SK-N-SH (cell line): ENCODE measurements around the gene LIPH. TPM values are rescaled to one million over a fixed set of nuclear protein-coding genes. Genes with fewer than 3 reads are reported as not detected.

Experiments
- CTCF ChIA-PET: fragments of 300-600, 350-600 bp; formaldehyde crosslinking; extraction: SDS; loops from one replicate; lab custom pipeline; 2021; lab: Yijun Ruan, JAX
- POLR2A ChIA-PET: fragments of 350-600 bp; sonication (Branson Sonifier 250); formaldehyde crosslinking; extraction: SDS; loops from one replicate; lab custom pipeline; 2020; ENCODE audit warnings: antibody characterized with exemption, inconsistent platforms; lab: Yijun Ruan, JAX
- DNase-seq: peaks from one replicate; pipeline ENCODE4 v3.0.0; 2012
- H2AFZ ChIP-seq: fragments of 200-600 bp; sonication (generic); 2 replicates; pipeline ENCODE4 v1.8.1; 2016; ENCODE audit warnings: antibody characterized with exemption, mild to moderate bottlenecking, low read depth
- H3F3A ChIP-seq: fragments of 200-600 bp; sonication (generic); replicated peaks from 2 replicates; pipeline ENCODE3; 2016; ENCODE audit warnings: antibody characterized with exemption, mild to moderate bottlenecking; ENCODE audit not compliant: insufficient read depth
- H3K27ac ChIP-seq, 2 experiments: fragments of 200-500 bp in 1 of 2; fragments of 200-600 bp in 1 of 2; sonication (Bioruptor generic) in 1 of 2; sonication (generic), shearing (Covaris generic) in 1 of 2; 2 replicates each; pipeline versions ENCODE4 v1.5.1 to v1.6.1; 2014 to 2016; ENCODE audit warnings: low read depth in 2 of 2, inconsistent platforms in 1 of 2, low read length in 1 of 2, mild to moderate bottlenecking in 1 of 2, mixed read lengths in 1 of 2
- H3K27me3 ChIP-seq: fragments of 200-600 bp; sonication (generic), shearing (Covaris generic); 2 replicates; pipeline ENCODE4 v1.6.1; 2016; ENCODE audit warnings: mixed run types; ENCODE audit not compliant: insufficient read depth
- H3K36me3 ChIP-seq, 2 experiments: fragments of 200-500 bp in 1 of 2; fragments of 200-600 bp in 1 of 2; sonication (Bioruptor generic) in 1 of 2; sonication (generic) in 1 of 2; replicated peaks in 1 of 2; 2 replicates each; pipeline versions ENCODE3 to v1.5.1; 2014 to 2016; ENCODE audit warnings: low read length in 1 of 2, mild to moderate bottlenecking in 1 of 2; ENCODE audit not compliant: insufficient read depth in 2 of 2, control insufficient read depth in 1 of 2
- H3K4me1 ChIP-seq, 2 experiments: fragments of 200-500 bp in 1 of 2; fragments of 200-600 bp in 1 of 2; sonication (Bioruptor generic) in 1 of 2; sonication (generic), shearing (Covaris generic) in 1 of 2; 2 replicates each; pipeline versions ENCODE4 v1.5.1 to v1.6.1; 2014 to 2016; ENCODE audit warnings: low read depth in 1 of 2, low read length in 1 of 2, mixed run types in 1 of 2; ENCODE audit not compliant: insufficient read depth in 2 of 2, control insufficient read depth in 1 of 2
- H3K4me2 ChIP-seq: fragments of 200-600 bp; sonication (generic), shearing (Covaris generic); 2 replicates; pipeline ENCODE4 v1.6.1; 2017; ENCODE audit warnings: mixed run types
- H3K4me3 ChIP-seq, 2 experiments: fragments of 200-500 bp in 1 of 2; fragments of 200-600 bp in 1 of 2; sonication (Bioruptor generic) in 1 of 2; sonication (generic), shearing (Covaris generic) in 1 of 2; 2 replicates each; pipeline versions ENCODE4 v1.5.1 to v1.8.1; 2014 to 2016; ENCODE audit warnings: low read depth in 2 of 2, inconsistent platforms in 1 of 2, low read length in 1 of 2, mild to moderate bottlenecking in 1 of 2, mixed read lengths in 1 of 2, moderate library complexity in 1 of 2
- H3K79me2 ChIP-seq: fragments of 200-600 bp; sonication (generic); 2 replicates; pipeline ENCODE4 v1.8.1; 2017; ENCODE audit warnings: mild to moderate bottlenecking; ENCODE audit not compliant: insufficient read depth
- H3K9ac ChIP-seq: fragments of 200-600 bp; sonication (generic); 2 replicates; pipeline ENCODE4 v1.6.1; 2017; ENCODE audit warnings: mixed run types
- H3K9me2 ChIP-seq: fragments of 200-600 bp; sonication (generic); 2 replicates; pipeline ENCODE4 v1.6.1; 2017; ENCODE audit warnings: mixed run types
- H3K9me3 ChIP-seq: fragments of 200-600 bp; sonication (generic); 2 replicates; pipeline ENCODE4 v1.6.1; 2017; ENCODE audit warnings: mixed run types, mild to moderate bottlenecking, moderate library complexity
- H4K20me1 ChIP-seq: fragments of 200-600 bp; sonication (generic); 2 replicates; pipeline ENCODE4 v1.6.1; 2017; ENCODE audit warnings: mild to moderate bottlenecking, mixed run types; ENCODE audit not compliant: insufficient read depth
- ELF1 ChIP-seq: IDR thresholded peaks from 2 replicates; pipeline ENCODE4 v1.4.0; 2012
- EP300 ChIP-seq, 2 experiments: IDR thresholded peaks; 2 replicates each; pipeline versions ENCODE4 v1.4.0 to v1.6.1; 2012; ENCODE audit warnings: borderline replicate concordance in 1 of 2, low read depth in 1 of 2, low read length in 1 of 2
- FOSL2 ChIP-seq: IDR thresholded peaks from 2 replicates; pipeline ENCODE4 v1.4.0; 2012; ENCODE audit warnings: low read depth, mild to moderate bottlenecking, moderate library complexity, borderline replicate concordance
- FOXM1 ChIP-seq: IDR thresholded peaks from 2 replicates; pipeline ENCODE4 v1.4.0; 2012; ENCODE audit warnings: low read depth, mild to moderate bottlenecking
- GABPA ChIP-seq: IDR thresholded peaks from 2 replicates; pipeline ENCODE4 v1.4.0; 2012; ENCODE audit warnings: low read depth, mild to moderate bottlenecking
- JUND ChIP-seq: IDR thresholded peaks from 2 replicates; pipeline ENCODE4 v1.4.0; 2012
- MEF2A ChIP-seq: IDR thresholded peaks from 2 replicates; pipeline ENCODE4 v1.4.0; 2012; ENCODE audit warnings: low read depth, borderline replicate concordance
- MXI1 ChIP-seq: IDR thresholded peaks from 2 replicates; pipeline ENCODE4 v1.6.1; 2012; ENCODE audit warnings: mild to moderate bottlenecking, low read depth, low read length, improper control_type of control experiment
- RFX5 ChIP-seq: IDR thresholded peaks from 2 replicates; pipeline ENCODE4 v1.6.1; 2012; ENCODE audit warnings: mild to moderate bottlenecking, improper control_type of control experiment, low read length
- RXRA ChIP-seq: IDR thresholded peaks from 2 replicates; pipeline ENCODE4 v1.4.0; 2012; ENCODE audit warnings: low read depth, mild to moderate bottlenecking, borderline replicate concordance
- SMC3 ChIP-seq: IDR thresholded peaks from 2 replicates; pipeline ENCODE4 v1.6.1; 2012; ENCODE audit warnings: low read depth, low read length, improper control_type of control experiment
- YY1 ChIP-seq: IDR thresholded peaks from 2 replicates; pipeline ENCODE4 v1.4.0; 2012; ENCODE audit warnings: low read depth, mild to moderate bottlenecking
- WGBS: methylation state at CpG from one replicate; pipeline ENCODE4 v1.1.6; 2017; ENCODE audit warnings: low lambda C conversion rate; 5-methylcytosine and 5-hydroxymethylcytosine counted together
- polyA plus RNA-seq, 3 experiments: library from polyadenylated mRNA; depleted of rRNA; stranded (reverse); fragments of >200 nt; gene quantifications; 2 replicates each; pipeline ENCODE4 v1.2.3, GENCODE V29; 2012
- TF ChIP-seq, protein P1 (sequence below): fragments of 150-350 bp; IDR thresholded peaks from 2 replicates; pipeline ENCODE4 v1.6.1; 2016; ENCODE audit warnings: mild to moderate bottlenecking, low read depth, low read length
- TF ChIP-seq, protein P2 (sequence below): fragments of 200-600 bp; sonication (generic); IDR thresholded peaks from 2 replicates; pipeline ENCODE4 v1.6.1; 2017; ENCODE audit warnings: antibody characterized with exemption, mild to moderate bottlenecking, moderate library complexity
- TF ChIP-seq, protein P3 (sequence below): IDR thresholded peaks from 2 replicates; pipeline ENCODE4 v1.4.0; 2012; ENCODE audit warnings: low read depth, borderline replicate concordance
- TF ChIP-seq, protein P4 (sequence below): IDR thresholded peaks from 2 replicates; pipeline ENCODE4; 2012
- TF ChIP-seq, protein P5 (sequence below): fragments of 150-350 bp; IDR thresholded peaks from 2 replicates; pipeline ENCODE4 v1.6.1; 2017; ENCODE audit warnings: antibody characterized with exemption, low read length, low read depth, borderline replicate concordance
- TF ChIP-seq, protein P6 (sequence below): IDR thresholded peaks from 2 replicates; pipeline ENCODE4 v1.4.0; 2012; ENCODE audit warnings: low read depth
- TF ChIP-seq, protein P7 (sequence below): IDR thresholded peaks from 2 replicates; pipeline ENCODE4 v1.4.0; 2012; ENCODE audit warnings: low read depth, borderline replicate concordance

LIPH gene
- polyA plus RNA-seq, 1 of the 3 experiments (the other 2 are of a cell fraction): not detected

DNA sequence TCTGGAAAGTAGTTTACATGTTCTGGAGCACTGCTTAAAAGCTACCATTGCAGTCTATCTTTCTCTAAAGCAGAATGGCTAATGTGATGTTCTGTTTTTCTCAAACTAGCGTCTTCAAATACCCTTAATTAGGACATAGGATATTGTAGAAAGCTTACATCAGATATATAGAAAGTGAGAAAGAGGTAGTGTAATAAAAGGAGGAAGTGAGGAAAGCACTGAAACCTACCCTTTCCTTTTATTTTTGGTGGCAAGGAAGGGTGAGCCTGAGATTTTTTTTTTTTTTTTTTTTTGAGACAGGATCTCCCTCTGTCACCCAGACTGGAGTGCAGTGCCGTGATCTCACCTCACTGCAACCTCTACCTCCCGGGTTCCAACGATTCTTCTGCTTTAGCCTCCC, 43.1 kb upstream of the LIPH start:
- WGBS: 92% methylated on average over 4 of the region's 4 CpGs
- TF ChIP-seq, protein P1, sequence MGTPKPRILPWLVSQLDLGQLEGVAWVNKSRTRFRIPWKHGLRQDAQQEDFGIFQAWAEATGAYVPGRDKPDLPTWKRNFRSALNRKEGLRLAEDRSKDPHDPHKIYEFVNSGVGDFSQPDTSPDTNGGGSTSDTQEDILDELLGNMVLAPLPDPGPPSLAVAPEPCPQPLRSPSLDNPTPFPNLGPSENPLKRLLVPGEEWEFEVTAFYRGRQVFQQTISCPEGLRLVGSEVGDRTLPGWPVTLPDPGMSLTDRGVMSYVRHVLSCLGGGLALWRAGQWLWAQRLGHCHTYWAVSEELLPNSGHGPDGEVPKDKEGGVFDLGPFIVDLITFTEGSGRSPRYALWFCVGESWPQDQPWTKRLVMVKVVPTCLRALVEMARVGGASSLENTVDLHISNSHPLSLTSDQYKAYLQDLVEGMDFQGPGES: no peak
- TF ChIP-seq, protein P2, sequence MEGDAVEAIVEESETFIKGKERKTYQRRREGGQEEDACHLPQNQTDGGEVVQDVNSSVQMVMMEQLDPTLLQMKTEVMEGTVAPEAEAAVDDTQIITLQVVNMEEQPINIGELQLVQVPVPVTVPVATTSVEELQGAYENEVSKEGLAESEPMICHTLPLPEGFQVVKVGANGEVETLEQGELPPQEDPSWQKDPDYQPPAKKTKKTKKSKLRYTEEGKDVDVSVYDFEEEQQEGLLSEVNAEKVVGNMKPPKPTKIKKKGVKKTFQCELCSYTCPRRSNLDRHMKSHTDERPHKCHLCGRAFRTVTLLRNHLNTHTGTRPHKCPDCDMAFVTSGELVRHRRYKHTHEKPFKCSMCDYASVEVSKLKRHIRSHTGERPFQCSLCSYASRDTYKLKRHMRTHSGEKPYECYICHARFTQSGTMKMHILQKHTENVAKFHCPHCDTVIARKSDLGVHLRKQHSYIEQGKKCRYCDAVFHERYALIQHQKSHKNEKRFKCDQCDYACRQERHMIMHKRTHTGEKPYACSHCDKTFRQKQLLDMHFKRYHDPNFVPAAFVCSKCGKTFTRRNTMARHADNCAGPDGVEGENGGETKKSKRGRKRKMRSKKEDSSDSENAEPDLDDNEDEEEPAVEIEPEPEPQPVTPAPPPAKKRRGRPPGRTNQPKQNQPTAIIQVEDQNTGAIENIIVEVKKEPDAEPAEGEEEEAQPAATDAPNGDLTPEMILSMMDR: no peak
- TF ChIP-seq, protein P3, sequence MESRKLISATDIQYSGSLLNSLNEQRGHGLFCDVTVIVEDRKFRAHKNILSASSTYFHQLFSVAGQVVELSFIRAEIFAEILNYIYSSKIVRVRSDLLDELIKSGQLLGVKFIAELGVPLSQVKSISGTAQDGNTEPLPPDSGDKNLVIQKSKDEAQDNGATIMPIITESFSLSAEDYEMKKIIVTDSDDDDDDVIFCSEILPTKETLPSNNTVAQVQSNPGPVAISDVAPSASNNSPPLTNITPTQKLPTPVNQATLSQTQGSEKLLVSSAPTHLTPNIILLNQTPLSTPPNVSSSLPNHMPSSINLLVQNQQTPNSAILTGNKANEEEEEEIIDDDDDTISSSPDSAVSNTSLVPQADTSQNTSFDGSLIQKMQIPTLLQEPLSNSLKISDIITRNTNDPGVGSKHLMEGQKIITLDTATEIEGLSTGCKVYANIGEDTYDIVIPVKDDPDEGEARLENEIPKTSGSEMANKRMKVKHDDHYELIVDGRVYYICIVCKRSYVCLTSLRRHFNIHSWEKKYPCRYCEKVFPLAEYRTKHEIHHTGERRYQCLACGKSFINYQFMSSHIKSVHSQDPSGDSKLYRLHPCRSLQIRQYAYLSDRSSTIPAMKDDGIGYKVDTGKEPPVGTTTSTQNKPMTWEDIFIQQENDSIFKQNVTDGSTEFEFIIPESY: no peak
- TF ChIP-seq MEF2A: no peak
- TF ChIP-seq FOSL2: no peak
- no peak for TF ChIP-seq RXRA
- TF ChIP-seq SMC3: no peak
- TF ChIP-seq, protein P4, sequence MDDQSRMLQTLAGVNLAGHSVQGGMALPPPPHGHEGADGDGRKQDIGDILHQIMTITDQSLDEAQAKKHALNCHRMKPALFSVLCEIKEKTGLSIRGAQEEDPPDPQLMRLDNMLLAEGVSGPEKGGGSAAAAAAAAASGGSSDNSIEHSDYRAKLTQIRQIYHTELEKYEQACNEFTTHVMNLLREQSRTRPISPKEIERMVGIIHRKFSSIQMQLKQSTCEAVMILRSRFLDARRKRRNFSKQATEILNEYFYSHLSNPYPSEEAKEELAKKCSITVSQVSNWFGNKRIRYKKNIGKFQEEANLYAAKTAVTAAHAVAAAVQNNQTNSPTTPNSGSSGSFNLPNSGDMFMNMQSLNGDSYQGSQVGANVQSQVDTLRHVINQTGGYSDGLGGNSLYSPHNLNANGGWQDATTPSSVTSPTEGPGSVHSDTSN: no peak
- no peak for TF ChIP-seq ELF1
- TF ChIP-seq, protein P5, sequence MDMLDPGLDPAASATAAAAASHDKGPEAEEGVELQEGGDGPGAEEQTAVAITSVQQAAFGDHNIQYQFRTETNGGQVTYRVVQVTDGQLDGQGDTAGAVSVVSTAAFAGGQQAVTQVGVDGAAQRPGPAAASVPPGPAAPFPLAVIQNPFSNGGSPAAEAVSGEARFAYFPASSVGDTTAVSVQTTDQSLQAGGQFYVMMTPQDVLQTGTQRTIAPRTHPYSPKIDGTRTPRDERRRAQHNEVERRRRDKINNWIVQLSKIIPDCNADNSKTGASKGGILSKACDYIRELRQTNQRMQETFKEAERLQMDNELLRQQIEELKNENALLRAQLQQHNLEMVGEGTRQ: no peak
- TF ChIP-seq, protein P6, sequence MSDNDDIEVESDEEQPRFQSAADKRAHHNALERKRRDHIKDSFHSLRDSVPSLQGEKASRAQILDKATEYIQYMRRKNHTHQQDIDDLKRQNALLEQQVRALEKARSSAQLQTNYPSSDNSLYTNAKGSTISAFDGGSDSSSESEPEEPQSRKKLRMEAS: no peak
- no peak for TF ChIP-seq MXI1
- no peak for TF ChIP-seq RFX5
- no peak for TF ChIP-seq FOXM1
- TF ChIP-seq GABPA: no peak
- no peak for TF ChIP-seq JUND
- TF ChIP-seq, protein P7, sequence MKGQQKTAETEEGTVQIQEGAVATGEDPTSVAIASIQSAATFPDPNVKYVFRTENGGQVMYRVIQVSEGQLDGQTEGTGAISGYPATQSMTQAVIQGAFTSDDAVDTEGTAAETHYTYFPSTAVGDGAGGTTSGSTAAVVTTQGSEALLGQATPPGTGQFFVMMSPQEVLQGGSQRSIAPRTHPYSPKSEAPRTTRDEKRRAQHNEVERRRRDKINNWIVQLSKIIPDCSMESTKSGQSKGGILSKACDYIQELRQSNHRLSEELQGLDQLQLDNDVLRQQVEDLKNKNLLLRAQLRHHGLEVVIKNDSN: no peak
- TF ChIP-seq YY1: no peak
- no peak for TF ChIP-seq EP300 (IDR thresholded peaks at IDR 0.05; ENCODE audit: borderline replicate concordance in 1 of 2, low read depth in 1 of 2, low read length in 1 of 2)
- H3K36me3 ChIP-seq: peaks cover 14 to 34% of the 10 kb centered on the region in 2 experiments
- H3K4me1 ChIP-seq: no peaks in the 10 kb centered on the region
- no peaks in the 10 kb centered on the region for H3K27me3 ChIP-seq
- H3K4me2 ChIP-seq: no peak overlapping the region
- POLR2A ChIA-PET: interaction anchor here (2.1 kb wide), 1 partner anchor 9 kb away, joined by 9 read pairs; the partner anchor contains the start of gene SENP2
- no peak overlapping the region for H2AFZ ChIP-seq
- CTCF ChIA-PET: interaction anchor here (1.4 to 2.3 kb wide), 2 partner anchors 14 to 37 kb away, joined by 3 to 6 read pairs; no protein-coding TSS in a partner anchor
- DNase-seq: no peak
- H3K9ac ChIP-seq: no peak overlapping the region
- no peak overlapping the region for H3K4me3 ChIP-seq
- H4K20me1 ChIP-seq: no peaks in the 10 kb centered on the region
- H3K27ac ChIP-seq: no peak overlapping the region
- no peaks in the 10 kb centered on the region for H3K9me2 ChIP-seq
- no peaks in the 10 kb centered on the region for H3F3A ChIP-seq
- H3K9me3 ChIP-seq: no peaks in the 10 kb centered on the region
- peaks cover 36% of the 10 kb centered on the region; the same call in 1 of the 2 replicates for H3K79me2 ChIP-seq
